ENCODE measurements around the gene CLEC18C.
"Not testable (repeated sequence)": the region's sequence is repeated elsewhere in the genome, so short reads cannot be mapped to it uniquely, and the experiment has no call there.

CLEC18C gene

DNA sequence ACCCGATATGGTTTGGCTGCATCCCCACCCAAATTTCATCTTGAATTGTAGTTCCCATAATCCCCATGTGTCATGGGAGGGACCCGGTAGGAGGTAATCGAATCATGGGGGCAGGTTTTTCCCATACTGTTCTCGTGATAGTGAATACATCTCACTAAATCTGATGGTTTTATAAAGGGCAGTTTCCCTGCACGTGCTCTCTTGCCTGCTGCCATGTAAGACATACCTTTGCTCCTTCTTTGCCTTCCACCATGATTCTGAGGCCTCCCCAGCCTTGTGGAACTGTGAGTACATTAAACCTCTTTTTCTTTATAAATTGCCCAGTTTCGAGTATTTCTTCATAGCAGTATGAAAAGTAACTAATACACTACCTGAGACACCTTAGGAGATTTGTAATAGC lies 32.8 kb downstream of the CLEC18C start:
- not testable (repeated sequence) for DNase-seq (ENCODE audit: low read depth)

DNA sequence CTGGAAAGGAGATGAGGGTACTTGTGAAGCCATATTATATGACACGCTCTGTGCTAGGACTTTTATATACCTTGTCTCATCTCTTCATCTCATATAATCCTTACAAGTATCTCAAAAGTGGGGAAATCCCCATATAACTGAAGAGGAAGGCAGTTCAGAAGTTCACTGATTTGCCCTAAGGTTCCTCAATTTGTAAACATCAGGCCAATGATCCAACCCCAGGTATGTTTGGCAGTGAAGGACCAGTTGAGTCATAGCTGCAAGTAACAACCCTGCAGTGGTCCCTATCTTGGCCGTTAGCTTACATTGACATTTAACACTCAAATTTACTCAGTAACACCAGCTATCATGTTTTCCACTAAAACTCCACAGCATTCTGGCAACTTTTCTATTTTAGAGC lies 45.0 kb downstream of the CLEC18C start:
- not testable (repeated sequence) for DNase-seq (ENCODE audit: low read depth)

DNA sequence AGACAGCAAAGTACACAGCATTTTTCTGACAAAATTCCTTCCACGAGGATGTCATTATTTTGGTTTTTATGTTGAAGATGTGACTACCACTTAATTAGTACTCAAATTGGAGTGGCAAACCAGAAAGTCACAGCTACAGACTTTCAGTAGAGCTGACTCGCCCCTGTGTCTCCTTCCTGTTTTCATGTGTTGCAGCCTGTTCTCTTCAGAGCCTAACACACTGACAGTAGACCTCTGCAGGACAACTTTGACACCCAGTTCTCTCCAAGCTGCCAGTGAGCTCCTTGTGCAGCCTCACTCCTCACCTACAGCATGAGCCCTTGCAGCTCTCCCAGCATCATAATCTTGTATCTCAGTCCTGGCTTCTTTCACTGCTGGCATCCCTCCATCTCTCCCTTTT lies 49.0 kb downstream of the CLEC18C start:
- DNase-seq (ENCODE audit: low read depth) = not testable (repeated sequence)

DNA sequence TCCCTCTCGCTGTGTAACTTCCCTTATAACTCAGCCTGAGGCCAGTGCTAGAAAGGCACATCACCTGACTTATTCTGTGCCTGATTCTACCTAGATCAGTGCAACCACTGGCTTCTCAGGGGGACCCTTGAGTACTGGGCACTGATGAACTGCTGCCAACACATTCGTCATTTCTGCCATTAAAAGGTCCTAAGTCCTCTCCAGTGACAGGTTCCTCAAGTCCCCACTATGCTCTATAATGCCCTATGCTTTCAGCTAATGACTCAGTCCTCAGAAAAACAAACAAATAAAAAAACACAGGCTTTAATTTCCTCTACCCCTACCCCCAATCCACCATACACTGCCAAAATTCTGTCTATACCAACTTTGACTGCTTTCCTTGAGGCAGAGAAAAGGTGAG lies 49.6 kb downstream of the CLEC18C start:
- not testable (repeated sequence) for DNase-seq (ENCODE audit: low read depth)

DNA sequence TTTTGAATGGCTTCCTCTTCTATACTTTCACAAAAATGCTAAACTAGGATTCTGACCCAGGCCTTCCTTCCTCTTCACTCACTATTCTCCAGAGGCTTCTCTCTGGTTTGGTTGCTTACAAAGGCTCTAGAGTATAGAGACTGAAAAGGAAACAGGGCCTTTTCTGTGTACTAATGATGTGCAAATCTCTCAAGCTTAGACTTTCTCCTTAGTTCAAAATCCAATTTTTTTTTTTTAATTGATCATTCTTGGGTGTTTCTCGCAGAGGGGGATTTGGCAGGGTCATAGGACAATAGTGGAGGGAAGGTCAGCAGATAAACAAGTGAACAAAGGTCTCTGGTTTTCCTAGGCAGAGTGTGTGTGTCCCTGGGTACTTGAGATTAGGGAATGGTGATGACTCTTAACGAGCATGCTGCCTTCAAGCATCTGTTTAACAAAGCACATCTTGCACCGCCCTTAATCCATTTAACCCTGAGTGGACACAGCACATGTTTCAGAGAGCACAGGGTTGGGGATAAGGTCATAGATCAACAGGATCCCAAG lies 50.5 kb downstream of the CLEC18C start:
- DNase-seq (ENCODE audit: low read depth) = not testable (repeated sequence)

DNA sequence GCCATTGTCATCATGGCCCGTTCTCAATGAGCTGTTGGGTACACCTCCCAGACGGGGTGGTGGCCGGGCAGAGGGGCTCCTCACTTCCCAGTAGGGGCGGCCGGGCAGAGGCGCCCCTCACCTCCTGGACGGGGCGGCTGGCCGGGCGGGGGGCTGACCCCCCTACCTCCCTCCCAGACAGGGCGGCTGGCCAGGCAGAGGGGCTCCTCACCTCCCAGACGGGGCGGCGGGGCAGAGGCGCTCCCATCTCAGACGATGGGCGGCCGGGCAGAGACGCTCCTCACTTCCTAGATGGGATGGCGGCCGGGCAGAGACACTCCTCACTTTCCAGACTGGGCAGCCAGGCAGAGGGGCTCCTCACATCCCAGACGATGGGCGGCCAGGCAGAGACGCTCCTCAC lies 51.1 kb downstream of the CLEC18C start:
- not testable (repeated sequence) for DNase-seq (ENCODE audit: low read depth)

- not testable (repeated sequence) for DNase-seq (ENCODE audit: low read depth)
Measured at GRCh38 chr16:70225430-70225829, 51.8 kb downstream of the CLEC18C start.

DNA sequence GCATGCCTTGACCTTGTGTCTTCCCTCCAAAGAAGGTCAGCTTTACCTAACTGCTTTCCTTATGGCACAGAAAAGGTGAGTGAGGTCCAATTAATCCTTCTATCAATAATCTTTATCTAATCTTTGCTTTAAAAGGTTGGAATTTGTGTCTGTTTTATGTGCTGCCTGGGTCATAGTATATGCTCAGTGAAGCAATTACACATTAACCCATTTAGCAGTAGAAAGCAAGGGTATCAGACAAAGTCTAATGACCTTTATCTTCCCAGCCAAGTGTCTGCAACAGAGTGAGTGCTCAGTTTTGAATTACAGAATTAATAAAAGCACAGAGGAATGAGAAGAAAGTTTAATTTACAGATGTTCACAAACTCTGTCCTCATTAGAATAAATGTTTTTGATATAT lies 52.4 kb downstream of the CLEC18C start:
- DNase-seq (ENCODE audit: low read depth) = not testable (repeated sequence)

DNA sequence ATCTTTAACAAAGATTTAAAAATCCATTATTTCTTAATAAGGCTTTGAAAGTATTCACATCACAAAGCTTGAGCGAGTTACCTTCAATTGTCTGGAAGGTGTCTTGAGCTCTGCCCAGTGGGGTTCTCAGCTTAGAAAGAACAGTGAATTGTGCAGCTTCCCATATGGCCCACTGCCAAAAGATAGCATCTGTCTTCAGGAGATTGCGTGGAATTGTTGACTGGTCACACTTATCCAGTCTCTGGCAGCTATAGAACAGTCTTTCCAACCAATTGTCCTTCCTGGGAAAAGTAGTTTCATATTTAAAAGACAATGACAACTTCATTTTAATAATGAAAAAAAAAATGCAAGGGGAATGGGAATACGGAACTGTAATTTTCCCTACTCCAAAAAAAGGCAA lies 58.2 kb downstream of the CLEC18C start:
- DNase-seq (ENCODE audit: low read depth) = not testable (repeated sequence)
